IMR-90 (cell line): Measurements from ENCODE around the gene PGAP1. TPM values are rescaled to one million over a fixed set of nuclear protein-coding genes. Genes with fewer than 3 reads are reported as not detected.

ENCODE experiments used
- ATAC-seq: fragments of 200-7000 bp; cut with Tn5 transposase; 2 replicates; pipeline ENCODE4 v1.9.1; 2020; ENCODE audit warnings: low read depth, mild to moderate bottlenecking, moderate library complexity
- BruUV-seq: library from RNA; stranded (reverse); fragments of 400-500 nt; replicated peaks from 2 replicates; lab custom pipeline; 2021; lab: Mats Ljungman, UMichigan
- CTCF ChIA-PET: fragments of 300-600 bp; formaldehyde crosslinking; extraction: SDS; loops from one replicate; lab custom pipeline; 2021; ENCODE audit warnings: antibody characterized with exemption; lab: Yijun Ruan, JAX
- POLR2A ChIA-PET: fragments of 300-600 bp; sonication (Branson Sonifier 250); formaldehyde crosslinking; loops from one replicate; lab custom pipeline; 2022; ENCODE audit warnings: antibody characterized with exemption; ENCODE audit not compliant: unreplicated experiment; lab: Charles Lee
- DNase-seq: peaks from one replicate; pipeline ENCODE4 v3.0.0; 2013
- H2AFZ ChIP-seq: replicated peaks from 2 replicates; pipeline ENCODE3; 2013; ENCODE audit warnings: low read length, mild to moderate bottlenecking; ENCODE audit not compliant: poor library complexity
- H2AK5ac ChIP-seq: 2 replicates; pipeline ENCODE4 v1.6.1; 2013; ENCODE audit warnings: low read depth, low read length, inconsistent platforms
- H2AK9ac ChIP-seq: replicated peaks from 2 replicates; pipeline ENCODE3; 2013; ENCODE audit warnings: mild to moderate bottlenecking, low read depth, low read length, moderate library complexity; ENCODE audit not compliant: poor library complexity
- H2BK120ac ChIP-seq: 2 replicates; pipeline ENCODE4 v1.6.1; 2013; ENCODE audit warnings: low read depth, low read length, inconsistent platforms
- H2BK15ac ChIP-seq: 3 replicates; pipeline ENCODE4 v1.6.1; 2013; ENCODE audit warnings: low read depth, low read length, inconsistent platforms
- H2BK20ac ChIP-seq: 2 replicates; pipeline ENCODE4 v1.6.1; 2013; ENCODE audit warnings: low read depth, mild to moderate bottlenecking, inconsistent platforms, low read length, moderate library complexity
- H2BK5ac ChIP-seq: 2 replicates; pipeline ENCODE4 v1.6.1; 2013; ENCODE audit warnings: mild to moderate bottlenecking, low read depth, low read length, inconsistent platforms; ENCODE audit not compliant: poor library complexity, severe bottlenecking
- H3K14ac ChIP-seq: replicated peaks from 2 replicates; pipeline ENCODE4 v1.6.1; 2013; ENCODE audit warnings: low read depth, low read length, inconsistent platforms
- H3K18ac ChIP-seq: 2 replicates; pipeline ENCODE4 v1.6.1; 2013; ENCODE audit warnings: low read depth, low read length, control low read depth
- H3K23ac ChIP-seq: 2 replicates; pipeline ENCODE4 v1.6.1; 2013; ENCODE audit warnings: low read depth, low read length, inconsistent platforms
- H3K27ac ChIP-seq: 2 replicates; pipeline ENCODE4 v1.5.1; 2013; ENCODE audit warnings: mild to moderate bottlenecking, control low read depth, low read length; ENCODE audit not compliant: insufficient read depth
- H3K27me3 ChIP-seq: 2 replicates; pipeline ENCODE4 v1.6.1; 2013; ENCODE audit warnings: low read length; ENCODE audit not compliant: control insufficient read depth, insufficient read depth
- H3K36me3 ChIP-seq: 2 replicates; pipeline ENCODE4 v1.6.1; 2013; ENCODE audit warnings: low read length, mixed read lengths; ENCODE audit not compliant: control insufficient read depth, insufficient read depth
- H3K4ac ChIP-seq: 2 replicates; pipeline ENCODE4 v1.6.1; 2013; ENCODE audit warnings: low read depth, low read length, inconsistent platforms
- H3K4me1 ChIP-seq: 2 replicates; pipeline ENCODE4 v1.6.1; 2013; ENCODE audit warnings: low read length, mixed read lengths; ENCODE audit not compliant: control insufficient read depth, insufficient read depth
- H3K4me2 ChIP-seq: 2 replicates; pipeline ENCODE4 v1.6.1; 2013; ENCODE audit warnings: low read depth, mild to moderate bottlenecking, control low read depth, low read length, moderate library complexity
- H3K4me3 ChIP-seq: 2 replicates; pipeline ENCODE4 v1.5.1; 2013; ENCODE audit warnings: low read depth, mild to moderate bottlenecking, control low read depth, low read length, moderate library complexity; ENCODE audit not compliant: insufficient read depth
- H3K56ac ChIP-seq: 2 replicates; pipeline ENCODE4 v1.6.1; 2013; ENCODE audit warnings: low read length, inconsistent platforms; ENCODE audit not compliant: insufficient read depth; ENCODE audit errors: extremely low read depth
- H3K79me1 ChIP-seq, 2 experiments: 2 replicates each; pipeline ENCODE4 v1.6.1; 2013; ENCODE audit warnings: low read length in 2 of 2, inconsistent platforms in 1 of 2, low read depth in 1 of 2
- H3K9ac ChIP-seq: 2 replicates; pipeline ENCODE4 v1.6.1; 2013; ENCODE audit warnings: low read depth, low read length, control low read depth
- H3K9me1 ChIP-seq: 2 replicates; pipeline ENCODE4 v1.6.1; 2013; ENCODE audit warnings: low read length, inconsistent platforms; ENCODE audit not compliant: insufficient read depth
- H3K9me3 ChIP-seq: 2 replicates; pipeline ENCODE4 v1.6.1; 2013; ENCODE audit warnings: low read length; ENCODE audit not compliant: control insufficient read depth, insufficient read depth
- H4K20me1 ChIP-seq: 2 replicates; pipeline ENCODE4 v1.6.1; 2013; ENCODE audit warnings: low read length, inconsistent platforms; ENCODE audit not compliant: insufficient read depth
- H4K5ac ChIP-seq: 2 replicates; pipeline ENCODE4 v1.6.1; 2013; ENCODE audit warnings: mild to moderate bottlenecking, low read depth, low read length, control low read depth
- H4K8ac ChIP-seq, 2 experiments: 2 replicates each; pipeline ENCODE4 v1.6.1; 2013; ENCODE audit warnings: low read depth in 2 of 2, low read length in 2 of 2, control low read depth in 1 of 2, inconsistent platforms in 1 of 2
- H4K91ac ChIP-seq: 2 replicates; pipeline ENCODE4 v1.6.1; 2013; ENCODE audit warnings: low read depth, low read length, inconsistent platforms; ENCODE audit not compliant: insufficient read depth
- BHLHE40 ChIP-seq: fragments of 150-350 bp; IDR thresholded peaks from 2 replicates; pipeline ENCODE4 v1.6.1; 2016; ENCODE audit warnings: mild to moderate bottlenecking, low read depth, low read length
- CEBPB ChIP-seq: IDR thresholded peaks from 2 replicates; pipeline ENCODE4 v1.6.1; 2012; ENCODE audit warnings: low read depth, low read length, improper control_type of control experiment
- CHD1 ChIP-seq: IDR thresholded peaks from 2 replicates; pipeline ENCODE4 v1.6.1; 2012; ENCODE audit warnings: low read depth, low read length, improper control_type of control experiment
- CTCF ChIP-seq: conservative IDR thresholded peaks from 2 replicates; pipeline ENCODE4 v1.5.1; 2012; ENCODE audit warnings: mild to moderate bottlenecking, low read depth, low read length, improper control_type of control experiment
- ELK1 ChIP-seq: fragments of 150-350 bp; IDR thresholded peaks from 2 replicates; pipeline ENCODE4 v1.6.1; 2016; ENCODE audit warnings: low read depth, mild to moderate bottlenecking, low read length, moderate library complexity, borderline replicate concordance
- FOS ChIP-seq: fragments of 150-350 bp; IDR thresholded peaks from 2 replicates; pipeline ENCODE4 v1.6.1; 2016; ENCODE audit warnings: low read depth, low read length
- MAFK ChIP-seq: IDR thresholded peaks from 2 replicates; pipeline ENCODE4 v1.6.1; 2012; ENCODE audit warnings: low read depth, low read length, improper control_type of control experiment
- MAZ ChIP-seq: IDR thresholded peaks from 2 replicates; pipeline ENCODE4 v1.6.1; 2012; ENCODE audit warnings: low read depth, mild to moderate bottlenecking, low read length, improper control_type of control experiment, moderate library complexity, borderline replicate concordance
- MXI1 ChIP-seq: IDR thresholded peaks from 2 replicates; pipeline ENCODE4 v1.6.1; 2012; ENCODE audit warnings: low read depth, mild to moderate bottlenecking, low read length, moderate library complexity, borderline replicate concordance
- NFE2L2 ChIP-seq: fragments of 150-350 bp; IDR thresholded peaks from 2 replicates; pipeline ENCODE4 v1.6.1; 2016; ENCODE audit warnings: low read depth, mild to moderate bottlenecking, low read length
- POLR2A ChIP-seq: IDR thresholded peaks from 2 replicates; pipeline ENCODE4 v1.6.1; 2012; ENCODE audit warnings: mild to moderate bottlenecking, low read depth, low read length
- RAD21 ChIP-seq: IDR thresholded peaks from 2 replicates; pipeline ENCODE4 v1.6.1; 2012; ENCODE audit warnings: low read length, improper control_type of control experiment
- RCOR1 ChIP-seq: IDR thresholded peaks from 2 replicates; pipeline ENCODE4 v1.6.1; 2012; ENCODE audit warnings: mild to moderate bottlenecking, low read length, improper control_type of control experiment; ENCODE audit not compliant: insufficient replicate concordance
- RFX5 ChIP-seq: IDR thresholded peaks from 2 replicates; pipeline ENCODE4 v1.8.0; 2012; ENCODE audit warnings: low read depth, mild to moderate bottlenecking, low read length, moderate library complexity
- SMC3 ChIP-seq: fragments of 150-350 bp; IDR thresholded peaks from 2 replicates; pipeline ENCODE4 v1.6.1; 2016; ENCODE audit warnings: low read depth, mild to moderate bottlenecking, antibody characterized with exemption, low read length, moderate library complexity
- WGBS, 2 experiments: methylation state at CpG; one replicate each; pipeline versions ENCODE4 v1.1.5 to v1.1.7; 2013; ENCODE audit warnings: missing lambda C conversion rate in 2 of 2; ENCODE audit not compliant: insufficient read length in 1 of 2; ENCODE audit errors: extremely low coverage in 2 of 2; 5-methylcytosine and 5-hydroxymethylcytosine counted together
- dilution Hi-C: fragments of 300-500 bp; cut with HindIII; formaldehyde crosslinking; loops from one replicate; pipeline ENCODE4 v1.14.3; 2018; ENCODE audit warnings: low sequenced_read_pairs; ENCODE audit not compliant: unreplicated experiment
- in situ Hi-C: fragments of 300-500 bp; cut with MboI; formaldehyde crosslinking; loops from 3 replicates; pipeline ENCODE4 v1.14.3; 2019; ENCODE audit warnings: low sequenced_read_pairs, inconsistent platforms, mixed read lengths
- intact Hi-C: fragments of 100-400 bp; cut with micrococcal nuclease; formaldehyde crosslinking; loops from 2 replicates; pipeline ENCODE4 v1.10.0; 2022
- polyA plus RNA-seq, 3 experiments: library from polyadenylated mRNA; depleted of rRNA; stranded (reverse); fragments of >200 nt; gene quantifications; 2 replicates each; pipeline ENCODE4 v1.2.3, GENCODE V29; 2012; ENCODE audit warnings: low replicate concordance in 1 of 3
- total RNA-seq: library from RNA; depleted of rRNA; stranded (reverse); fragments of >200 nt; gene quantifications from 2 replicates; pipeline ENCODE4 v1.2.3, GENCODE V29; 2012
- TF ChIP-seq, protein P1 (sequence below): fragments of 150-350 bp; IDR thresholded peaks from 2 replicates; pipeline ENCODE4 v1.6.1; 2017; ENCODE audit warnings: mild to moderate bottlenecking, antibody characterized with exemption, low read length, low read depth

PGAP1 gene
- total and polyA plus RNA-seq, 2 of the 4 experiments (the other 2 are of a cell fraction): 1.9 to 5.7 TPM

- DNase-seq (no peak), ATAC-seq (no peak)
- POLR2A ChIA-PET: interaction anchor here (0.6 kb wide), 1 partner anchor 8 kb away, joined by 3 read pairs; no protein-coding TSS in a partner anchor
- Histone ChIP-seq H3K4me1 (no peaks in the 10 kb centered on the region), H4K91ac (no peak overlapping the region), H2AK5ac (no peak overlapping the region), H2BK15ac (no peak overlapping the region), H3K9ac (no peak overlapping the region), H3K9me1 (no peaks in the 10 kb centered on the region), H3K27me3 (no peaks in the 10 kb centered on the region), H2AK9ac (no peak overlapping the region), H3K79me1 (no peaks in the 10 kb centered on the region; a peak in 1 of 4 replicates), H2BK5ac (no peak overlapping the region), H2BK20ac (no peak overlapping the region), H3K4me2 (no peak overlapping the region), H3K9me3 (no peaks in the 10 kb centered on the region), H4K5ac (no peak overlapping the region), H3K4ac (no peak overlapping the region), H3K56ac (no peak overlapping the region), H3K23ac (no peak overlapping the region), H4K20me1 (no peaks in the 10 kb centered on the region), H4K8ac (no peak overlapping the region), H2BK120ac (no peak overlapping the region), H3K27ac (no peak overlapping the region), H3K36me3 (no peaks in the 10 kb centered on the region), H3K4me3 (no peak overlapping the region), H3K18ac (no peak overlapping the region), H2AFZ (no peak overlapping the region), H3K14ac (no peak overlapping the region)
- TF ChIP-seq RAD21: no peak
- no peak for TF ChIP-seq MAZ
- TF ChIP-seq, protein P1, sequence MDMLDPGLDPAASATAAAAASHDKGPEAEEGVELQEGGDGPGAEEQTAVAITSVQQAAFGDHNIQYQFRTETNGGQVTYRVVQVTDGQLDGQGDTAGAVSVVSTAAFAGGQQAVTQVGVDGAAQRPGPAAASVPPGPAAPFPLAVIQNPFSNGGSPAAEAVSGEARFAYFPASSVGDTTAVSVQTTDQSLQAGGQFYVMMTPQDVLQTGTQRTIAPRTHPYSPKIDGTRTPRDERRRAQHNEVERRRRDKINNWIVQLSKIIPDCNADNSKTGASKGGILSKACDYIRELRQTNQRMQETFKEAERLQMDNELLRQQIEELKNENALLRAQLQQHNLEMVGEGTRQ: no peak
- no peak for TF ChIP-seq RFX5
- TF ChIP-seq RCOR1: no peak
- TF ChIP-seq CEBPB: no peak
- no peak for TF ChIP-seq ELK1
- TF ChIP-seq MAFK: no peak
- no peak for TF ChIP-seq POLR2A
- TF ChIP-seq MXI1: no peak
- TF ChIP-seq NFE2L2: no peak
- TF ChIP-seq SMC3: no peak
- no peak for TF ChIP-seq CTCF
- TF ChIP-seq FOS: no peak
- TF ChIP-seq CHD1: no peak
- TF ChIP-seq BHLHE40: no peak
- CTCF ChIA-PET: no interaction called here
- dilution Hi-C loops (no loop called here), in situ Hi-C loops (no loop called here), intact Hi-C loops (loop anchor here (5.0 to 10.0 kb wide), 2 partner anchors 73 to 260 kb away; partner anchors contain the start of gene PGAP1)
- no TSS peak for BruUV-seq
- no CpG with 5 or more reads among the region's 1 CpG for WGBS, 2 experiments
Observed at GRCh38 chr2:196854629-196855028, 71.9 kb downstream of the PGAP1 start.
